GM23338 (cell line): ENCODE measurements around the gene AJM1. TPM values are rescaled to one million over a fixed set of nuclear protein-coding genes. Genes with fewer than 3 reads are reported as not detected.

Experiments used
- ATAC-seq: fragments of 200-7000 bp; cut with Tn5 transposase; 3 replicates; pipeline ENCODE4 v1.9.1; 2020
- DNase-seq: peaks from one replicate; pipeline ENCODE4 v3.0.0-alpha.2; 2015; ENCODE audit warnings: low spot score
- H2AFZ ChIP-seq: fragments of 200-600 bp; sonication (generic); 2 replicates; pipeline ENCODE4 v1.8.0; 2016; ENCODE audit warnings: antibody characterized with exemption, mild to moderate bottlenecking, moderate library complexity
- H3F3A ChIP-seq: fragments of 200-600 bp; sonication (generic); replicated peaks from 2 replicates; pipeline ENCODE4 v1.8.0; 2017; ENCODE audit warnings: antibody characterized with exemption, mixed run types, low read depth
- H3K27ac ChIP-seq: fragments of 200-600 bp; sonication (generic); 2 replicates; pipeline ENCODE4 v1.6.1; 2016; ENCODE audit warnings: low read depth
- H3K27me3 ChIP-seq: fragments of 200-600 bp; sonication (generic); 2 replicates; pipeline ENCODE4 v1.8.0; 2016; ENCODE audit warnings: mild to moderate bottlenecking, mixed run types, moderate library complexity; ENCODE audit not compliant: insufficient read depth
- H3K36me3 ChIP-seq: fragments of 200-600 bp; sonication (generic); 2 replicates; pipeline ENCODE4 v1.8.0; 2016; ENCODE audit warnings: mild to moderate bottlenecking; ENCODE audit not compliant: insufficient read depth
- H3K4me1 ChIP-seq: fragments of 200-600 bp; sonication (generic); 2 replicates; pipeline ENCODE4 v1.8.0; 2016; ENCODE audit warnings: mild to moderate bottlenecking, moderate library complexity; ENCODE audit not compliant: insufficient read depth
- H3K4me2 ChIP-seq: fragments of 200-600 bp; sonication (generic); 2 replicates; pipeline ENCODE4 v1.7.1; 2017; ENCODE audit warnings: mixed run types
- H3K4me3 ChIP-seq: fragments of 200-600 bp; sonication (generic); 2 replicates; pipeline ENCODE4 v1.6.1; 2016; ENCODE audit warnings: mixed run types
- H3K79me2 ChIP-seq: fragments of 200-600 bp; sonication (generic); replicated peaks from 2 replicates; pipeline ENCODE4 v1.8.0; 2017; ENCODE audit warnings: mild to moderate bottlenecking; ENCODE audit not compliant: insufficient read depth
- H3K9me2 ChIP-seq: fragments of 200-600 bp; sonication (generic); 2 replicates; pipeline ENCODE4 v1.8.0; 2017; ENCODE audit not compliant: insufficient read depth
- H4K20me1 ChIP-seq: fragments of 200-600 bp; sonication (generic); replicated peaks from 2 replicates; pipeline ENCODE4 v1.8.0; 2017; ENCODE audit warnings: mild to moderate bottlenecking; ENCODE audit not compliant: insufficient read depth
- H3K27ac Mint-ChIP-seq: 2 replicates; pipeline ENCODE4 v1.8.0; 2020; ENCODE audit warnings: inconsistent platforms, mild to moderate bottlenecking, moderate library complexity, mixed read lengths
- H3K27me3 Mint-ChIP-seq: 3 replicates; pipeline ENCODE4 v1.8.0; 2022; ENCODE audit warnings: low read depth, mild to moderate bottlenecking, moderate library complexity, mixed read lengths, inconsistent platforms; ENCODE audit not compliant: insufficient read depth, poor library complexity
- H3K36me3 Mint-ChIP-seq: 3 replicates; pipeline ENCODE4 v1.8.0; 2021; ENCODE audit warnings: low read depth, mild to moderate bottlenecking, inconsistent platforms, moderate library complexity, mixed read lengths
- H3K4me1 Mint-ChIP-seq: 3 replicates; pipeline ENCODE4 v1.8.0; 2020; ENCODE audit warnings: mild to moderate bottlenecking, inconsistent platforms, mixed read lengths
- H3K4me3 Mint-ChIP-seq: 3 replicates; pipeline ENCODE4 v1.8.0; 2021; ENCODE audit warnings: moderate library complexity, mild to moderate bottlenecking, inconsistent platforms, mixed read lengths
- H3K9me3 Mint-ChIP-seq: 3 replicates; pipeline ENCODE4 v1.8.0; 2020; ENCODE audit warnings: moderate library complexity, mild to moderate bottlenecking, inconsistent platforms, mixed read lengths
- CREB1 ChIP-seq: fragments of 250-450 bp; sonication (Bioruptor Pico); IDR thresholded peaks from 2 replicates; pipeline ENCODE4 v1.5.0; 2020; ENCODE audit warnings: low read depth, mild to moderate bottlenecking, moderate library complexity
- EZH2 ChIP-seq: fragments of 200-600 bp; sonication (generic); IDR thresholded peaks from one replicate; pipeline ENCODE4 v1.8.0; 2017; ENCODE audit warnings: antibody characterized with exemption, mild to moderate bottlenecking, low read depth; ENCODE audit not compliant: unreplicated experiment
- EZH2phosphoT487 ChIP-seq: fragments of 200-600 bp; sonication (generic); IDR thresholded peaks from one replicate; pipeline ENCODE4 v1.8.1; 2018; ENCODE audit warnings: antibody characterized with exemption; ENCODE audit not compliant: unreplicated experiment
- JUNB ChIP-seq: IDR thresholded peaks from one replicate; pipeline ENCODE4 v1.6.1; 2016; ENCODE audit warnings: antibody characterized with exemption; ENCODE audit not compliant: unreplicated experiment
- NANOG ChIP-seq: IDR thresholded peaks from 2 replicates; pipeline ENCODE4 v1.6.1; 2016; ENCODE audit warnings: antibody characterized with exemption, borderline replicate concordance
- POLR2AphosphoS5 ChIP-seq: IDR thresholded peaks from 2 replicates; pipeline ENCODE4 v1.6.1; 2016; ENCODE audit warnings: antibody characterized with exemption, low read depth
- STAT1 ChIP-seq: IDR thresholded peaks from one replicate; pipeline ENCODE4 v1.6.1; 2016; ENCODE audit warnings: antibody characterized with exemption; ENCODE audit not compliant: unreplicated experiment
- ZNF114 ChIP-seq: fragments of 250-450 bp; sonication (Bioruptor Pico); IDR thresholded peaks from 2 replicates; pipeline ENCODE4 v1.5.0; 2020; ENCODE audit warnings: mild to moderate bottlenecking, moderate library complexity
- ZNF331 ChIP-seq: fragments of 250-450 bp; sonication (Bioruptor Pico); IDR thresholded peaks from 2 replicates; pipeline ENCODE4 v1.5.0; 2020; ENCODE audit warnings: low read depth, mild to moderate bottlenecking, moderate library complexity
- polyA plus RNA-seq: library from polyadenylated mRNA; unstranded; fragments of >200 nt; fragmentation: Nextera tagmentation; extraction: Ambion mirVana; gene quantifications from 2 replicates; pipeline ENCODE4 v1.2.1, GENCODE V29; 2016
- total RNA-seq: library from RNA; depleted of rRNA; stranded (reverse); fragments of >200 nt; shearing (Covaris generic); gene quantifications from 2 replicates; pipeline ENCODE4 v1.2.3, GENCODE V29; 2014
- TF ChIP-seq, protein P1 (sequence below): fragments of 250-450 bp; sonication (Bioruptor Pico); IDR thresholded peaks from 2 replicates; pipeline ENCODE4 v1.5.0; 2020; ENCODE audit warnings: mild to moderate bottlenecking, moderate library complexity
- TF ChIP-seq, protein P2 (sequence below): IDR thresholded peaks from one replicate; pipeline ENCODE4 v1.6.1; 2018; ENCODE audit warnings: antibody characterized with exemption; ENCODE audit not compliant: unreplicated experiment
- TF ChIP-seq, protein P3 (sequence below): IDR thresholded peaks from 2 replicates; pipeline ENCODE4 v1.6.1; 2016; ENCODE audit warnings: antibody characterized with exemption
- TF ChIP-seq, protein P4 (sequence below), 2 experiments: fragments of 200-600 bp in 1 of 2; sonication (generic) in 1 of 2; conservative IDR thresholded peaks; 2 replicates each; pipeline versions ENCODE4 v1.5.1 to v1.6.1; 2016 to 2017; ENCODE audit warnings: antibody characterized with exemption in 2 of 2, low read depth in 2 of 2, mild to moderate bottlenecking in 2 of 2, moderate library complexity in 1 of 2

Gene AJM1
- total and polyA plus RNA-seq, 2 experiments from 2014 or later, result 0.36 to 0.49 TPM

DNA sequence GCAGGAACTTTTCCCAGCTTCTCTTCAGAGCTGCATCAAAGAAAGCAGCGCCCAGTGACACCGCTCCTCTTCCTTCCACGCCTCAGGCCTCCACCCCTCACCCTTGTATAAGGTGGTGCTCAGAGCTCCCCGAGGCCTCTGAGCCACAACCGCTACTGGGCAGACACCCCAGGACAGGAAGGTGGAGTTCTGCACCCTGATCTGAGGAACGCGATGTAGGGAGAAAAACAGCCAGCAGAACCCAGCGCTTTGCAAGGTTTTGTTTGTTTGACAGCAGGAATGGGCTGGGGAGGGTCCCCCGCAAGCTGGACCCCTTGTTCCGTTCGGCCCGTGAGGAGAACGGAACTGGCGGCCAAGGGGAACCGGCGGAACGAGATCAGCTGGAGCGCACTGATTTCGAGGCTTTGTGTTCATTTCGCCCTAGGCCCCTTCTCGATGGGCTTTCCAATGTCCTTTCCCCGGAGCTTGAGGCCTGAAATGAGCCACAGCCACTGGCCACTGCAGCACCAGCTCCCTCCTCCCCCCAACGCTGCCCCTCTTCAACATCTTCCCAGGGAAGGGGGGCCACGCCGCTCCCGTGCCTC is 19.7 kb downstream of the AJM1 start:
- peaks cover 5% of the 10 kb centered on the region for H3K27me3 Mint-ChIP-seq
- no peak overlapping the region for H3K4me3 Mint-ChIP-seq
- H4K20me1 ChIP-seq, result peaks cover 20% of the 10 kb centered on the region
- no peak overlapping the region for H3K4me3 ChIP-seq
- H3K27ac ChIP-seq, result no peak overlapping the region
- peaks cover 2% of the 10 kb centered on the region; the same call in 2 of the 3 replicates for H3K9me3 Mint-ChIP-seq
- peaks cover 42% of the 10 kb centered on the region for H3K36me3 Mint-ChIP-seq
- no peak overlapping the region for H3K4me2 ChIP-seq
- no peak for ATAC-seq
- TF ChIP-seq ZNF114 (no peak), EZH2 (no peak), STAT1 (no peak), EZH2phosphoT487 (no peak), ZNF331 (CRISPR knock-in tag) (no peak), NANOG (no peak), CREB1 (CRISPR knock-in tag) (no peak), POLR2AphosphoS5 (no peak), JUNB (no peak)
- TF ChIP-seq, protein P1, sequence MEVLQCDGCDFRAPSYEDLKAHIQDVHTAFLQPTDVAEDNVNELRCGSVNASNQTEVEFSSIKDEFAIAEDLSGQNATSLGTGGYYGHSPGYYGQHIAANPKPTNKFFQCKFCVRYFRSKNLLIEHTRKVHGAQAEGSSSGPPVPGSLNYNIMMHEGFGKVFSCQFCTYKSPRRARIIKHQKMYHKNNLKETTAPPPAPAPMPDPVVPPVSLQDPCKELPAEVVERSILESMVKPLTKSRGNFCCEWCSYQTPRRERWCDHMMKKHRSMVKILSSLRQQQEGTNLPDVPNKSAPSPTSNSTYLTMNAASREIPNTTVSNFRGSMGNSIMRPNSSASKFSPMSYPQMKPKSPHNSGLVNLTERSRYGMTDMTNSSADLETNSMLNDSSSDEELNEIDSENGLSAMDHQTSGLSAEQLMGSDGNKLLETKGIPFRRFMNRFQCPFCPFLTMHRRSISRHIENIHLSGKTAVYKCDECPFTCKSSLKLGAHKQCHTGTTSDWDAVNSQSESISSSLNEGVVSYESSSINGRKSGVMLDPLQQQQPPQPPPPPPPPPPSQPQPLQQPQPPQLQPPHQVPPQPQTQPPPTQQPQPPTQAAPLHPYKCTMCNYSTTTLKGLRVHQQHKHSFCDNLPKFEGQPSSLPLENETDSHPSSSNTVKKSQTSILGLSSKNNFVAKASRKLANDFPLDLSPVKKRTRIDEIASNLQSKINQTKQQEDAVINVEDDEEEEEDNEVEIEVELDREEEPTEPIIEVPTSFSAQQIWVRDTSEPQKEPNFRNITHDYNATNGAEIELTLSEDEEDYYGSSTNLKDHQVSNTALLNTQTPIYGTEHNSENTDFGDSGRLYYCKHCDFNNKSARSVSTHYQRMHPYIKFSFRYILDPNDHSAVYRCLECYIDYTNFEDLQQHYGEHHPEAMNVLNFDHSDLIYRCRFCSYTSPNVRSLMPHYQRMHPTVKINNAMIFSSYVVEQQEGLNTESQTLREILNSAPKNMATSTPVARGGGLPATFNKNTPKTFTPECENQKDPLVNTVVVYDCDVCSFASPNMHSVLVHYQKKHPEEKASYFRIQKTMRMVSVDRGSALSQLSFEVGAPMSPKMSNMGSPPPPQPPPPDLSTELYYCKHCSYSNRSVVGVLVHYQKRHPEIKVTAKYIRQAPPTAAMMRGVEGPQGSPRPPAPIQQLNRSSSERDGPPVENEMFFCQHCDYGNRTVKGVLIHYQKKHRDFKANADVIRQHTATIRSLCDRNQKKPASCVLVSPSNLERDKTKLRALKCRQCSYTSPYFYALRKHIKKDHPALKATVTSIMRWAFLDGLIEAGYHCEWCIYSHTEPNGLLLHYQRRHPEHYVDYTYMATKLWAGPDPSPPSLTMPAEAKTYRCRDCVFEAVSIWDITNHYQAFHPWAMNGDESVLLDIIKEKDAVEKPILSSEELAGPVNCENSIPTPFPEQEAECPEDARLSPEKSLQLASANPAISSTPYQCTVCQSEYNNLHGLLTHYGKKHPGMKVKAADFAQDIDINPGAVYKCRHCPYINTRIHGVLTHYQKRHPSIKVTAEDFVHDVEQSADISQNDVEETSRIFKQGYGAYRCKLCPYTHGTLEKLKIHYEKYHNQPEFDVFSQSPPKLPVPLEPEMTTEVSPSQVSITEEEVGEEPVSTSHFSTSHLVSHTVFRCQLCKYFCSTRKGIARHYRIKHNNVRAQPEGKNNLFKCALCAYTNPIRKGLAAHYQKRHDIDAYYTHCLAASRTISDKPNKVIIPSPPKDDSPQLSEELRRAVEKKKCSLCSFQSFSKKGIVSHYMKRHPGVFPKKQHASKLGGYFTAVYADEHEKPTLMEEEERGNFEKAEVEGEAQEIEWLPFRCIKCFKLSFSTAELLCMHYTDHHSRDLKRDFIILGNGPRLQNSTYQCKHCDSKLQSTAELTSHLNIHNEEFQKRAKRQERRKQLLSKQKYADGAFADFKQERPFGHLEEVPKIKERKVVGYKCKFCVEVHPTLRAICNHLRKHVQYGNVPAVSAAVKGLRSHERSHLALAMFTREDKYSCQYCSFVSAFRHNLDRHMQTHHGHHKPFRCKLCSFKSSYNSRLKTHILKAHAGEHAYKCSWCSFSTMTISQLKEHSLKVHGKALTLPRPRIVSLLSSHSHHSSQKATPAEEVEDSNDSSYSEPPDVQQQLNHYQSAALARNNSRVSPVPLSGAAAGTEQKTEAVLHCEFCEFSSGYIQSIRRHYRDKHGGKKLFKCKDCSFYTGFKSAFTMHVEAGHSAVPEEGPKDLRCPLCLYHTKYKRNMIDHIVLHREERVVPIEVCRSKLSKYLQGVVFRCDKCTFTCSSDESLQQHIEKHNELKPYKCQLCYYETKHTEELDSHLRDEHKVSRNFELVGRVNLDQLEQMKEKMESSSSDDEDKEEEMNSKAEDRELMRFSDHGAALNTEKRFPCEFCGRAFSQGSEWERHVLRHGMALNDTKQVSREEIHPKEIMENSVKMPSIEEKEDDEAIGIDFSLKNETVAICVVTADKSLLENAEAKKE, result no peak
- TF ChIP-seq, protein P2, sequence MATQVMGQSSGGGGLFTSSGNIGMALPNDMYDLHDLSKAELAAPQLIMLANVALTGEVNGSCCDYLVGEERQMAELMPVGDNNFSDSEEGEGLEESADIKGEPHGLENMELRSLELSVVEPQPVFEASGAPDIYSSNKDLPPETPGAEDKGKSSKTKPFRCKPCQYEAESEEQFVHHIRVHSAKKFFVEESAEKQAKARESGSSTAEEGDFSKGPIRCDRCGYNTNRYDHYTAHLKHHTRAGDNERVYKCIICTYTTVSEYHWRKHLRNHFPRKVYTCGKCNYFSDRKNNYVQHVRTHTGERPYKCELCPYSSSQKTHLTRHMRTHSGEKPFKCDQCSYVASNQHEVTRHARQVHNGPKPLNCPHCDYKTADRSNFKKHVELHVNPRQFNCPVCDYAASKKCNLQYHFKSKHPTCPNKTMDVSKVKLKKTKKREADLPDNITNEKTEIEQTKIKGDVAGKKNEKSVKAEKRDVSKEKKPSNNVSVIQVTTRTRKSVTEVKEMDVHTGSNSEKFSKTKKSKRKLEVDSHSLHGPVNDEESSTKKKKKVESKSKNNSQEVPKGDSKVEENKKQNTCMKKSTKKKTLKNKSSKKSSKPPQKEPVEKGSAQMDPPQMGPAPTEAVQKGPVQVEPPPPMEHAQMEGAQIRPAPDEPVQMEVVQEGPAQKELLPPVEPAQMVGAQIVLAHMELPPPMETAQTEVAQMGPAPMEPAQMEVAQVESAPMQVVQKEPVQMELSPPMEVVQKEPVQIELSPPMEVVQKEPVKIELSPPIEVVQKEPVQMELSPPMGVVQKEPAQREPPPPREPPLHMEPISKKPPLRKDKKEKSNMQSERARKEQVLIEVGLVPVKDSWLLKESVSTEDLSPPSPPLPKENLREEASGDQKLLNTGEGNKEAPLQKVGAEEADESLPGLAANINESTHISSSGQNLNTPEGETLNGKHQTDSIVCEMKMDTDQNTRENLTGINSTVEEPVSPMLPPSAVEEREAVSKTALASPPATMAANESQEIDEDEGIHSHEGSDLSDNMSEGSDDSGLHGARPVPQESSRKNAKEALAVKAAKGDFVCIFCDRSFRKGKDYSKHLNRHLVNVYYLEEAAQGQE, result no peak
- TF ChIP-seq, protein P3, sequence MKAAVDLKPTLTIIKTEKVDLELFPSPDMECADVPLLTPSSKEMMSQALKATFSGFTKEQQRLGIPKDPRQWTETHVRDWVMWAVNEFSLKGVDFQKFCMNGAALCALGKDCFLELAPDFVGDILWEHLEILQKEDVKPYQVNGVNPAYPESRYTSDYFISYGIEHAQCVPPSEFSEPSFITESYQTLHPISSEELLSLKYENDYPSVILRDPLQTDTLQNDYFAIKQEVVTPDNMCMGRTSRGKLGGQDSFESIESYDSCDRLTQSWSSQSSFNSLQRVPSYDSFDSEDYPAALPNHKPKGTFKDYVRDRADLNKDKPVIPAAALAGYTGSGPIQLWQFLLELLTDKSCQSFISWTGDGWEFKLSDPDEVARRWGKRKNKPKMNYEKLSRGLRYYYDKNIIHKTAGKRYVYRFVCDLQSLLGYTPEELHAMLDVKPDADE, result no peak
- TF ChIP-seq, protein P4, sequence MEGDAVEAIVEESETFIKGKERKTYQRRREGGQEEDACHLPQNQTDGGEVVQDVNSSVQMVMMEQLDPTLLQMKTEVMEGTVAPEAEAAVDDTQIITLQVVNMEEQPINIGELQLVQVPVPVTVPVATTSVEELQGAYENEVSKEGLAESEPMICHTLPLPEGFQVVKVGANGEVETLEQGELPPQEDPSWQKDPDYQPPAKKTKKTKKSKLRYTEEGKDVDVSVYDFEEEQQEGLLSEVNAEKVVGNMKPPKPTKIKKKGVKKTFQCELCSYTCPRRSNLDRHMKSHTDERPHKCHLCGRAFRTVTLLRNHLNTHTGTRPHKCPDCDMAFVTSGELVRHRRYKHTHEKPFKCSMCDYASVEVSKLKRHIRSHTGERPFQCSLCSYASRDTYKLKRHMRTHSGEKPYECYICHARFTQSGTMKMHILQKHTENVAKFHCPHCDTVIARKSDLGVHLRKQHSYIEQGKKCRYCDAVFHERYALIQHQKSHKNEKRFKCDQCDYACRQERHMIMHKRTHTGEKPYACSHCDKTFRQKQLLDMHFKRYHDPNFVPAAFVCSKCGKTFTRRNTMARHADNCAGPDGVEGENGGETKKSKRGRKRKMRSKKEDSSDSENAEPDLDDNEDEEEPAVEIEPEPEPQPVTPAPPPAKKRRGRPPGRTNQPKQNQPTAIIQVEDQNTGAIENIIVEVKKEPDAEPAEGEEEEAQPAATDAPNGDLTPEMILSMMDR (conservative IDR thresholded peaks at IDR 0.05; ENCODE audit: low read depth in 2 of 2), result no peak
- peaks cover 13% of the 10 kb centered on the region for H3K36me3 ChIP-seq
- no peak overlapping the region for H3K27ac Mint-ChIP-seq
- no peaks in the 10 kb centered on the region for H3K27me3 ChIP-seq
- no peak overlapping the region for H2AFZ ChIP-seq
- H3K79me2 ChIP-seq, result peaks cover 21% of the 10 kb centered on the region
- peaks cover 5% of the 10 kb centered on the region for H3K4me1 Mint-ChIP-seq
- 0 out of 2 replicates have a peak, but pooled peaks cover 2% of the 10 kb centered on the region for H3F3A ChIP-seq
- H3K9me2 ChIP-seq, result peaks cover under 1% of the 10 kb centered on the region; the same call in 1 of the 2 replicates
- H3K4me1 ChIP-seq, result peaks cover 3% of the 10 kb centered on the region; the same call in 1 of the 2 replicates
- no peak for DNase-seq
